DOHH2 (cell line): Measurements from ENCODE around the gene ILDR2.

Source experiments
- H3F3A ChIP-seq: fragments of 200-600 bp; sonication (generic), shearing (Covaris generic); 2 replicates; pipeline ENCODE4 v1.6.0; 2016; ENCODE audit warnings: antibody characterized with exemption, mild to moderate bottlenecking; ENCODE audit not compliant: control insufficient read depth, insufficient read depth
- H3K27ac ChIP-seq: fragments of 200-600 bp; sonication (generic); 2 replicates; pipeline ENCODE4 v1.5.1; 2014; ENCODE audit warnings: low read depth, mild to moderate bottlenecking, low read length, moderate library complexity
- H3K27me3 ChIP-seq: fragments of 200-600 bp; sonication (generic); 2 replicates; pipeline ENCODE4 v1.6.1; 2014; ENCODE audit warnings: mild to moderate bottlenecking, low read length, mixed read lengths; ENCODE audit not compliant: control insufficient read depth
- H3K36me3 ChIP-seq: fragments of 200-600 bp; sonication (generic); 2 replicates; pipeline ENCODE4 v1.6.1; 2014; ENCODE audit warnings: mild to moderate bottlenecking, low read length, moderate library complexity, mixed read lengths; ENCODE audit not compliant: control insufficient read depth
- H3K4me1 ChIP-seq: fragments of 200-600 bp; sonication (generic); 2 replicates; pipeline ENCODE4 v1.6.1; 2014; ENCODE audit warnings: mild to moderate bottlenecking, low read length, mixed read lengths; ENCODE audit not compliant: control insufficient read depth
- H3K4me2 ChIP-seq: fragments of 200-600 bp; sonication (generic); 2 replicates; pipeline ENCODE4 v1.6.0; 2014; ENCODE audit warnings: mild to moderate bottlenecking, low read length, moderate library complexity
- H3K4me3 ChIP-seq: fragments of 200-600 bp; sonication (generic); 2 replicates; pipeline ENCODE4 v1.5.1; 2014; ENCODE audit warnings: mild to moderate bottlenecking, low read length, mixed read lengths
- H3K79me2 ChIP-seq: fragments of 200-600 bp; sonication (generic); 2 replicates; pipeline ENCODE4 v1.6.1; 2014; ENCODE audit warnings: mild to moderate bottlenecking, low read length, mixed read lengths; ENCODE audit not compliant: control insufficient read depth
- H3K9me2 ChIP-seq: fragments of 200-600 bp; sonication (generic); replicated peaks from 2 replicates; pipeline ENCODE4 v1.6.1; 2014; ENCODE audit warnings: mild to moderate bottlenecking, low read length, mixed read lengths; ENCODE audit not compliant: control insufficient read depth
- H3K9me3 ChIP-seq: fragments of 200-600 bp; sonication (generic); 2 replicates; pipeline ENCODE4 v1.6.1; 2014; ENCODE audit warnings: antibody characterized with exemption, low read length, mixed read lengths; ENCODE audit not compliant: control insufficient read depth, insufficient read depth
- H4K20me1 ChIP-seq: fragments of 200-600 bp; sonication (generic); 2 replicates; pipeline ENCODE4 v1.6.0; 2014; ENCODE audit warnings: low read depth, mild to moderate bottlenecking, antibody characterized with exemption, low read length, moderate library complexity; ENCODE audit not compliant: control insufficient read depth, insufficient read depth
- CTCF ChIP-seq: fragments of 200-600 bp; sonication (generic); IDR thresholded peaks from one replicate; pipeline ENCODE4 v1.5.1; 2014; ENCODE audit warnings: antibody characterized with exemption, mild to moderate bottlenecking, low read depth, low read length; ENCODE audit not compliant: poor library complexity, severe bottlenecking
- EZH2phosphoT487 ChIP-seq: fragments of 200-600 bp; sonication (generic); IDR thresholded peaks from 2 replicates; pipeline ENCODE4 v1.6.1; 2017; ENCODE audit warnings: borderline replicate concordance, mild to moderate bottlenecking, antibody characterized with exemption, low read length, moderate library complexity, mixed read lengths

The ILDR2 gene

GRCh38 chr1:166889776-166890175 is 85.6 kb downstream of the ILDR2 start:
- no peaks in the 10 kb centered on the region for H3K79me2 ChIP-seq
- no peaks in the 10 kb centered on the region for H3K9me3 ChIP-seq
- no peaks in the 10 kb centered on the region for H3F3A ChIP-seq
- no peaks in the 10 kb centered on the region for H4K20me1 ChIP-seq
- H3K36me3 ChIP-seq = no peaks in the 10 kb centered on the region
- H3K4me1 ChIP-seq = no peaks in the 10 kb centered on the region
- H3K27ac ChIP-seq = no peak overlapping the region
- no peak overlapping the region for H3K4me3 ChIP-seq
- H3K27me3 ChIP-seq = peaks cover 19% of the 10 kb centered on the region
- no peaks in the 10 kb centered on the region for H3K9me2 ChIP-seq
- TF ChIP-seq CTCF = no peak
- no peak for TF ChIP-seq EZH2phosphoT487
- no peak overlapping the region for H3K4me2 ChIP-seq

- TF ChIP-seq EZH2phosphoT487 (no peak), CTCF (no peak)
- H3K9me2 ChIP-seq = no peaks in the 10 kb centered on the region
- H3K4me1 ChIP-seq = no peaks in the 10 kb centered on the region
- no peaks in the 10 kb centered on the region for H3F3A ChIP-seq
- no peaks in the 10 kb centered on the region for H3K9me3 ChIP-seq
- peaks cover 21% of the 10 kb centered on the region for H3K27me3 ChIP-seq
- H4K20me1 ChIP-seq = no peaks in the 10 kb centered on the region
- H3K4me3 ChIP-seq = no peak overlapping the region
- H3K27ac ChIP-seq = no peak overlapping the region
- H3K36me3 ChIP-seq = no peaks in the 10 kb centered on the region
- H3K79me2 ChIP-seq = no peaks in the 10 kb centered on the region
- H3K4me2 ChIP-seq = no peak overlapping the region
Observed at GRCh38 chr1:166888373-166889111, 86.8 kb downstream of the ILDR2 start.

- Histone ChIP-seq H3F3A (no peaks in the 10 kb centered on the region), H3K27me3 (peaks cover 9% of the 10 kb centered on the region; the same call in 1 of the 2 replicates), H3K9me3 (no peaks in the 10 kb centered on the region), H3K9me2 (no peaks in the 10 kb centered on the region), H3K36me3 (no peaks in the 10 kb centered on the region), H3K4me2 (no peak overlapping the region), H4K20me1 (no peaks in the 10 kb centered on the region), H3K4me3 (no peak overlapping the region), H3K27ac (no peak overlapping the region), H3K4me1 (no peaks in the 10 kb centered on the region), H3K79me2 (no peaks in the 10 kb centered on the region)
- no peak for TF ChIP-seq CTCF
- TF ChIP-seq EZH2phosphoT487 = no peak
Observed at GRCh38 chr1:166884971-166885370, 90.4 kb downstream of the ILDR2 start.
